WTC11 (cell line): ENCODE data around the gene GIPR. TPM values are rescaled to one million over a fixed set of nuclear protein-coding genes. Genes with fewer than 3 reads are reported as not detected.
A peak's percentile ranks its signal among the peaks of the same experiment; 100 is the strongest.

Experiments
- FOXK1 ChIP-seq: sonication (generic); formaldehyde crosslinking; IDR thresholded peaks from 2 replicates; pipeline ENCODE4 v1.8.0; 2022; ENCODE audit warnings: mild to moderate bottlenecking, moderate library complexity, missing genetic modification reagents
- GABPB1 ChIP-seq: sonication (generic); formaldehyde crosslinking; IDR thresholded peaks from 2 replicates; pipeline ENCODE4 v1.8.1; 2023; ENCODE audit warnings: mild to moderate bottlenecking, missing genetic modification reagents
- ZNF423 ChIP-seq: fragments of 250-450 bp; sonication (Bioruptor Pico); IDR thresholded peaks from 2 replicates; pipeline ENCODE4 v2.1.2; 2022; ENCODE audit warnings: mild to moderate bottlenecking, moderate library complexity
- microRNA-seq: library from miRNA; unstranded; fragments of <30 nt; microRNA quantifications from one replicate; pipeline ENCODE4 v1.2.0, GENCODE V29; 2022; ENCODE audit warnings: borderline number of aligned reads
- total RNA-seq: library from RNA; stranded (reverse); gene quantifications from 3 replicates; pipeline ENCODE4 v1.2.3, GENCODE V29; 2021
- TF ChIP-seq, protein P1 (sequence below): fragments of 250-450 bp; sonication (Bioruptor Pico); IDR thresholded peaks from 2 replicates; pipeline ENCODE4 v1.9.0; 2021; ENCODE audit warnings: mild to moderate bottlenecking, borderline replicate concordance
- TF ChIP-seq, protein P2 (sequence below): sonication (generic); formaldehyde crosslinking; IDR thresholded peaks from 2 replicates; pipeline ENCODE4 v1.8.1; 2022; ENCODE audit warnings: missing genetic modification reagents, borderline replicate concordance
- TF ChIP-seq, protein P3 (sequence below): sonication (generic); formaldehyde crosslinking; IDR thresholded peaks from 2 replicates; pipeline ENCODE4 v1.8.0; 2022; ENCODE audit warnings: mild to moderate bottlenecking, missing genetic modification reagents

Gene GIPR
- total RNA-seq, 1 experiment from 2014 or later: 1.8 TPM

DNA sequence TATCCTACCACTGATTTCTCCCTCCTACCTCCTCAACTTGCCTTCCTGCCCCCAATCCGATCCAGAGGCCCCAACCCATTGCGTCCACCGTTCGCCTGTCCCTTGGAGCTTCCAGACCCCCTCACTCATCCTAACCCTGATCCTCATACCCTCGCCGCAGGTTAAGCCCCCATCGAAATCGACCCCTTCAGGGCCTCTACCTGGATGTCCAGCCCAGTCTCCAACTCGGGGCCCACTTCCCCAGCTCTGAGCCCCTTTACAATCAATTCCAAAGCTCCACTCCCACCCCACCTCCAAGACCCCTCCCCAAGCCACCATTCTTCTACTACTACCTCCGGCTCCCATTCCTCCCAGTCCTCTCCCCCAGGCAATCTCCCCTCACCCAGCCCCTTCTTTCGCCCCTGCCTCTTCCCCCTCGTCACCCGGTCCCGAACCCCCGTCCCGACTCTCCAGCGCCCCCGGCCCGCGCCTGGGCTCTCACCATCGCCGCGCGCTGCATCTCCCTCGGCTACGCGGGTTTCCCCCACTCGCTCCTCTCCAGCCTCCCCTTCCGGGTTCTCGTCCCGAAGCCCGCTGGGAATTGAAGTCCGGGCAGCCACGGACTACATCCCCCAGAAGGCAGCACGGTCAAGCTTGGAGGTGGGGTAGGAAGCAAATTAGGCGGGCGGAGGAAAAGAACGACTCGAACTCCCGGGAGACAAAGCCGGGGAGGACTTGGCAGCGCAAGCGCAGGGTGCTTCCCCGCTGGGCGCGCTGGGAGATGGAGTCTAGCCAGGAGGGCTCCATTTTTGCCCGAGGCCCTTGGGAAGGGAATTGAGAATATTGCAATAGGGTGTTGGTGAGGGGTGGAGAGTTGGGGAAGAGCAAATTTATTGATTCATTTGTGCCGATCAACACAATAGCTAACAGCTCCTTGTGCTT lies 62.6 kb downstream of the GIPR start, which contains the start of gene FBXO46 (continued):
- TF ChIP-seq, protein P1, sequence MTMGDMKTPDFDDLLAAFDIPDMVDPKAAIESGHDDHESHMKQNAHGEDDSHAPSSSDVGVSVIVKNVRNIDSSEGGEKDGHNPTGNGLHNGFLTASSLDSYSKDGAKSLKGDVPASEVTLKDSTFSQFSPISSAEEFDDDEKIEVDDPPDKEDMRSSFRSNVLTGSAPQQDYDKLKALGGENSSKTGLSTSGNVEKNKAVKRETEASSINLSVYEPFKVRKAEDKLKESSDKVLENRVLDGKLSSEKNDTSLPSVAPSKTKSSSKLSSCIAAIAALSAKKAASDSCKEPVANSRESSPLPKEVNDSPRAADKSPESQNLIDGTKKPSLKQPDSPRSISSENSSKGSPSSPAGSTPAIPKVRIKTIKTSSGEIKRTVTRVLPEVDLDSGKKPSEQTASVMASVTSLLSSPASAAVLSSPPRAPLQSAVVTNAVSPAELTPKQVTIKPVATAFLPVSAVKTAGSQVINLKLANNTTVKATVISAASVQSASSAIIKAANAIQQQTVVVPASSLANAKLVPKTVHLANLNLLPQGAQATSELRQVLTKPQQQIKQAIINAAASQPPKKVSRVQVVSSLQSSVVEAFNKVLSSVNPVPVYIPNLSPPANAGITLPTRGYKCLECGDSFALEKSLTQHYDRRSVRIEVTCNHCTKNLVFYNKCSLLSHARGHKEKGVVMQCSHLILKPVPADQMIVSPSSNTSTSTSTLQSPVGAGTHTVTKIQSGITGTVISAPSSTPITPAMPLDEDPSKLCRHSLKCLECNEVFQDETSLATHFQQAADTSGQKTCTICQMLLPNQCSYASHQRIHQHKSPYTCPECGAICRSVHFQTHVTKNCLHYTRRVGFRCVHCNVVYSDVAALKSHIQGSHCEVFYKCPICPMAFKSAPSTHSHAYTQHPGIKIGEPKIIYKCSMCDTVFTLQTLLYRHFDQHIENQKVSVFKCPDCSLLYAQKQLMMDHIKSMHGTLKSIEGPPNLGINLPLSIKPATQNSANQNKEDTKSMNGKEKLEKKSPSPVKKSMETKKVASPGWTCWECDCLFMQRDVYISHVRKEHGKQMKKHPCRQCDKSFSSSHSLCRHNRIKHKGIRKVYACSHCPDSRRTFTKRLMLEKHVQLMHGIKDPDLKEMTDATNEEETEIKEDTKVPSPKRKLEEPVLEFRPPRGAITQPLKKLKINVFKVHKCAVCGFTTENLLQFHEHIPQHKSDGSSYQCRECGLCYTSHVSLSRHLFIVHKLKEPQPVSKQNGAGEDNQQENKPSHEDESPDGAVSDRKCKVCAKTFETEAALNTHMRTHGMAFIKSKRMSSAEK (CRISPR knock-in tag): no peak
- TF ChIP-seq ZNF423 (CRISPR knock-in tag) (peak; percentile 56; the same call in 1 of the 2 replicates), FOXK1 (peak; percentile 36; the same call in 1 of the 2 replicates), GABPB1 (CRISPR knock-in tag) (peak; percentile 79)
- TF ChIP-seq, protein P2, sequence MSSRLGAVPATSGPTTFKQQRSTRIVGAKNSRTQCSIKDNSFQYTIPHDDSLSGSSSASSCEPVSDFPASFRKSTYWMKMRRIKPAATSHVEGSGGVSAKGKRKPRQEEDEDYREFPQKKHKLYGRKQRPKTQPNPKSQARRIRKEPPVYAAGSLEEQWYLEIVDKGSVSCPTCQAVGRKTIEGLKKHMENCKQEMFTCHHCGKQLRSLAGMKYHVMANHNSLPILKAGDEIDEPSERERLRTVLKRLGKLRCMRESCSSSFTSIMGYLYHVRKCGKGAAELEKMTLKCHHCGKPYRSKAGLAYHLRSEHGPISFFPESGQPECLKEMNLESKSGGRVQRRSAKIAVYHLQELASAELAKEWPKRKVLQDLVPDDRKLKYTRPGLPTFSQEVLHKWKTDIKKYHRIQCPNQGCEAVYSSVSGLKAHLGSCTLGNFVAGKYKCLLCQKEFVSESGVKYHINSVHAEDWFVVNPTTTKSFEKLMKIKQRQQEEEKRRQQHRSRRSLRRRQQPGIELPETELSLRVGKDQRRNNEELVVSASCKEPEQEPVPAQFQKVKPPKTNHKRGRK: no peak
- TF ChIP-seq, protein P3, sequence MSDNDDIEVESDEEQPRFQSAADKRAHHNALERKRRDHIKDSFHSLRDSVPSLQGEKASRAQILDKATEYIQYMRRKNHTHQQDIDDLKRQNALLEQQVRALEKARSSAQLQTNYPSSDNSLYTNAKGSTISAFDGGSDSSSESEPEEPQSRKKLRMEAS (CRISPR knock-in tag): peak; percentile 62
- TF ChIP-seq, all 79 proteins: peak for 8

Small RNAs within 50 kb of the gene (microRNA-seq; reads per million reads assigned to microRNA genes)
- gene MIR330 (157 reads per million, percentile 71 among the genes with 10 or more reads in this experiment), gene MIR642A (not detected), gene MIR642B (not detected)

Other genes with a start within 250 kb of the GIPR start
- gene ERCC1, start 244.3 kb upstream of the GIPR start, total RNA-seq: 43.7 to 60.6 TPM (median 60.1 TPM) in 3 replicates
- 2.3 to 7.2 TPM (median 5.4 TPM) in 3 replicates for gene FOSB, start 200.2 kb upstream of the GIPR start, total RNA-seq
- 25.1 to 27.8 TPM (median 27.4 TPM) in 3 replicates for gene RTN2, start 171.2 kb upstream of the GIPR start, total RNA-seq
- gene PPM1N, start 169.8 kb upstream of the GIPR start, total RNA-seq: 10.3 to 15.1 TPM (median 14.2 TPM) in 3 replicates
- gene VASP, start 160.7 kb upstream of the GIPR start, total RNA-seq: 143 to 146 TPM (median 144 TPM) in 3 replicates
- gene OPA3, start 83.4 kb upstream of the GIPR start, total RNA-seq: 10.1 to 16.1 TPM (median 14.9 TPM) in 3 replicates
- 0.11 to 0.48 TPM (median 0.44 TPM) in 3 replicates for gene GPR4, start 66.0 kb upstream of the GIPR start, total RNA-seq
- gene EML2, start 28.8 kb upstream of the GIPR start, total RNA-seq: 51.5 to 63.3 TPM (median 62.5 TPM) in 3 replicates
- 739 to 792 TPM (median 784 TPM) in 3 replicates for gene SNRPD2, start 23.7 kb downstream of the GIPR start, total RNA-seq
- 23.8 to 33.3 TPM (median 27.5 TPM) in 3 replicates for gene QPCTL, start 24.4 kb downstream of the GIPR start, total RNA-seq
- gene FBXO46, start 62.7 kb downstream of the GIPR start, total RNA-seq: 40.1 to 46.3 TPM (median 43.3 TPM) in 3 replicates
- gene MEIOSIN, start 65.2 kb downstream of the GIPR start, total RNA-seq: 0.11 to 0.23 TPM in 2 of 3 replicates, not detected in the other
- 26.0 to 37.0 TPM (median 36.5 TPM) in 3 replicates for gene SIX5, start 101.0 kb downstream of the GIPR start, total RNA-seq
- 34.4 to 42.7 TPM (median 38.8 TPM) in 3 replicates for gene DMPK, start 114.3 kb downstream of the GIPR start, total RNA-seq
- gene DMWD, start 124.6 kb downstream of the GIPR start, total RNA-seq: 50.2 to 60.7 TPM (median 56.6 TPM) in 3 replicates
- gene RSPH6A, start 147.1 kb downstream of the GIPR start, total RNA-seq: 0.16 to 0.39 TPM (median 0.25 TPM) in 3 replicates
- gene SYMPK, start 194.9 kb downstream of the GIPR start, total RNA-seq: 105 to 111 TPM (median 106 TPM) in 3 replicates
- 20.7 to 24.6 TPM (median 24.2 TPM) in 3 replicates for gene FOXA3, start 196.1 kb downstream of the GIPR start, total RNA-seq
- gene IRF2BP1, start 217.9 kb downstream of the GIPR start, total RNA-seq: 29.8 to 32.3 TPM (median 30.3 TPM) in 3 replicates
- 13.6 to 15.1 TPM (median 14.8 TPM) in 3 replicates for gene MYPOP, start 234.4 kb downstream of the GIPR start, total RNA-seq
- 0.13 to 0.18 TPM in 2 of 3 replicates, not detected in the other for gene NANOS2, start 246.6 kb downstream of the GIPR start, total RNA-seq